HUES64 (cell line): Measurements from ENCODE around the gene AHSA1. TPM values are rescaled to one million over a fixed set of nuclear protein-coding genes. Genes with fewer than 3 reads are reported as not detected.
"Not testable (repeated sequence)": the region's sequence is repeated elsewhere in the genome, so short reads cannot be mapped to it uniquely, and the experiment has no call there.

ENCODE experiments used
- H3K27ac ChIP-seq: 2 replicates; pipeline ENCODE4 v1.7.0; 2013; ENCODE audit warnings: low read depth, low read length, inconsistent platforms
- H3K27me3 ChIP-seq: 2 replicates; pipeline ENCODE4 v1.6.1; 2013; ENCODE audit warnings: mild to moderate bottlenecking, low read length; ENCODE audit not compliant: insufficient read depth
- H3K36me3 ChIP-seq: 2 replicates; pipeline ENCODE4 v1.6.1; 2013; ENCODE audit warnings: mild to moderate bottlenecking, low read length; ENCODE audit not compliant: insufficient read depth
- H3K4me1 ChIP-seq: 2 replicates; pipeline ENCODE4 v1.6.1; 2013; ENCODE audit warnings: mild to moderate bottlenecking, low read length, moderate library complexity; ENCODE audit not compliant: insufficient read depth
- H3K4me3 ChIP-seq: 2 replicates; pipeline ENCODE4 v1.5.1; 2013; ENCODE audit warnings: mild to moderate bottlenecking, low read length, moderate library complexity
- H3K9ac ChIP-seq: 2 replicates; pipeline ENCODE4 v1.6.1; 2013; ENCODE audit warnings: mild to moderate bottlenecking, low read depth, low read length
- H3K9me3 ChIP-seq: 2 replicates; pipeline ENCODE4 v1.6.1; 2013; ENCODE audit warnings: low read depth, low read length; ENCODE audit not compliant: insufficient read depth
- WGBS: fragments of 150-250, 120-280 bp; methylation state at CpG from one replicate; pipeline ENCODE4 v1.1.7; 2013; ENCODE audit warnings: missing lambda C conversion rate; 5-methylcytosine and 5-hydroxymethylcytosine counted together
- polyA plus RNA-seq, 2 experiments: library from polyadenylated mRNA; stranded (reverse); fragments of 50-300 nt; gene quantifications; one replicate each; pipeline ENCODE4 v1.2.3, GENCODE V29; 2013

The AHSA1 gene
- polyA plus RNA-seq (2013, experiment 1 of 2), result 111 TPM
- polyA plus RNA-seq (2013, experiment 2 of 2), result 107 TPM

DNA sequence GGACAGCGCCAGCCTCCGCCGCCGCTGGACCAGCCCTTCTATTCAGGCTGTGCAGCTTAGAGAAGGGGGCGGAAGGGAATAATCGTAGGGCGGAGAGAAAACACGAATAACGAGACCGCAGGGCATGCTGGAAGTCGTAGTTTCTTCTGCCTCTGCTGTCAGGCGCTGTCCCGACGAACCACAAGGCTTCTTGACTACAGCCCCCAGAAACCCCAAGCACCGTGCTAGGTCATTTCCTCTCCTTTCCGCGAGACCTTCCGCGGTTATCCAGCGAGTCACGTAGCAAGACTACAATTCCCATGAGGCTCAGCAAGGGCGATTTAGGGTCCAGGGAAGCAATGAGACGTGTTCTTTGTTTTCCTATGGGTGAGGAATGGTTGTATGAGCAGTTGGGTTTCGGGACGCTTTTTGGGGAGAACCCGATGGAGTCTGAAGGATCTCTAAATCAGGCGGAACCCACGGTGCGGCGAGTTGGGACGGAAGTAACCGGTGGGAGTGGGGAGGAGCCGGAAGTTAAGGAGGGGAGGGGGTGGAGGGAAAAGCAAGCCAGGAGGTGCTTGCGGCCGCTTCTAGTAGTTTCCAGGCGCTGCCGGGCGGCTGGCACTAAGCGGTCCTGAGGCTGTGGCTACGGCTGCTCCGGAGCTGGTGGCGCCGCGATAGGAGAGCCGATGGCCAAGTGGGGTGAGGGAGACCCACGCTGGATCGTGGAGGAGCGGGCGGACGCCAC is at the start of gene AHSA1, which contains the start of gene VIPAS39:
TSS of gene AHSA1 (plus strand) at position 572 of the 727 bp plus-strand sequence. CDS start at position 669, 97 bp downstream.
TSS of gene VIPAS39 (minus strand) at position 80 of the 727 bp plus-strand sequence. CDS start 3,499 bp downstream, outside the sequence.
- peak within 1 kb of the TSS; percentile 95 for H3K9ac ChIP-seq
- H3K9me3 ChIP-seq, result no peaks in the 10 kb centered on the region
- H3K4me3 ChIP-seq, result peak within 1 kb of the TSS; percentile 85
- no peaks in the 10 kb centered on the region for H3K27me3 ChIP-seq
- under 1% methylated on average over 50 of the region's 50 CpGs for WGBS
- peak within 1 kb of the TSS; percentile 93 for H3K27ac ChIP-seq
- H3K36me3 ChIP-seq, result peaks cover 39% of the 10 kb centered on the region
- H3K4me1 ChIP-seq, result peaks cover 6% of the 10 kb centered on the region; the same call in 1 of the 2 replicates

DNA sequence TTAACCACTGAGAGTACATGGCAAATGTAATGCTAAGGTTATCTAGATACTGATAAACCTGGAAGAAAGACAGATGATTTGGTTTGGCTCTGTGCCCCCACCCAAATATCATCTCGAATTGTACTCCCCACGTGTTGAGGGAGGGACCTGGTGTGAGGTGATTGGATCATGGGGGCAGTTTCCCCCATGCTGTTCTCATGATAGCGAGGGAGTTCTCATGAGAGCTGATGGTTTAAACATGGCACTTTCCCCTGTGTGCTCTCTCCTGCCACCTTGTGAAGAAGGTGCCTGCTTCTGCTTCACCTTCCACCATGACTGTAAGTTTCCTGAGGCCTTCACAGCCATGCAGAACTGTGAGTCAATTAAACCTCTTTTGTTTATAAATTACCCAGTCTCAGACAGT is 48.8 kb upstream of the AHSA1 start:
- Histone ChIP-seq H3K27ac (no peak overlapping the region), H3K9me3 (no peaks in the 10 kb centered on the region), H3K4me3 (no peak overlapping the region), H3K27me3 (no peaks in the 10 kb centered on the region), H3K9ac (no peak overlapping the region), H3K36me3 (no peaks in the 10 kb centered on the region), H3K4me1 (no peaks in the 10 kb centered on the region)
- 29% methylated on average over 3 of the region's 3 CpGs for WGBS

DNA sequence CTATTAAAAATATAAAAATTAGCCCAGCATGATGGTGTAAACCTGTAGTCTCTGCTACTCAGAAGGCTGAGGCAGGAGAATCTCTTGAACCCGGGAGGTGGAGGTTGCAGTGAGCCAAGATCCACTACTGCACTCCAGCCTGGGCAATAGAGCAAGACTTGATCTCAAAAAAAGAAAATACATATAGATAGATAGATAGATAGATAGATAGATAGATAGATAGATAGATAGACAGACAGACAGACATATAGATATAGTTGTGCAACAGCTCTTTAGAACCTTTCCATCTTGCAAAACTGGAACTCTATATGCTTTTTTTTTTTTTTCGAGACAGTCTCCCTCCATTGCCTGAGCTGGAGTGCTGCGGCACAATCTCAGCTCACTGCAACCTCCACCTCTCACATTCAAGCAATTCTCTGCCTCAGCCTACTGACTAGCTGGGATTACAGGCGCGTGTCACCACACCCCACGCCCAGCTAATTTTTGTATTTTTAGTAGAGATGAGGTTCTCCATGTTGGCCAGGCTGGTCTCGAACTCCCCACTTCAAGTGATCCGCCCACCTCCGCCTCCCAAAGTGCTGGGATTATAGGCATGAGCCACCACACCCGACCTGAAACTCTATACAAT is 42.4 kb upstream of the AHSA1 start:
- 96% methylated on average over 10 of the region's 10 CpGs for WGBS
- H3K27me3 ChIP-seq, H3K36me3 ChIP-seq: not testable (repeated sequence)

DNA sequence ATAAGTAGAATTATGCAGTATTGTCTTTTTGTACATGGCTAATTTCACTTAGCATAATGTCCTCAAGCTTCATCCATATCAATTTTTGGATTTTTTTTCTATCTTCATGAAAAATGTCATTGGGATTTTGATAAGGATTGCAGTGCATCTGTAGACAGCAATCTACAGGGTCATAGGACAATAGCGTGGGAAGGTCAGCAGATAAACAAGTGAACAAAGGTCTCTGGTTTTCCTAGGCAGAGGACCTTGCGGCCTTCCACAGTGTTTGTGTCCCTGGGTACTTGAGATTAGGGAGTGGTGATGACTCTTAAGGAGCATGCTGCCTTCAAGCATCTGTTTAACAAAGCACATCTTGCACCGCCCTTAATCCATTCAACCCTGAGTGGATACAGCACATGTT is 41.8 kb upstream of the AHSA1 start:
- H3K27me3 ChIP-seq, H3K36me3 ChIP-seq, H3K4me3 ChIP-seq, H3K4me1 ChIP-seq, H3K27ac ChIP-seq, H3K9ac ChIP-seq: not testable (repeated sequence)
- 76% methylated on average over 1 of the region's 3 CpGs for WGBS
- H3K9me3 ChIP-seq, result peaks cover 13% of the 10 kb centered on the region

More for the DNA sequence above, 42.4 kb upstream of the AHSA1 start:
- not testable (repeated sequence) for H3K27ac ChIP-seq, H3K4me1 ChIP-seq, H3K9ac ChIP-seq, H3K4me3 ChIP-seq
- H3K9me3 ChIP-seq, result peaks cover 13% of the 10 kb centered on the region

DNA sequence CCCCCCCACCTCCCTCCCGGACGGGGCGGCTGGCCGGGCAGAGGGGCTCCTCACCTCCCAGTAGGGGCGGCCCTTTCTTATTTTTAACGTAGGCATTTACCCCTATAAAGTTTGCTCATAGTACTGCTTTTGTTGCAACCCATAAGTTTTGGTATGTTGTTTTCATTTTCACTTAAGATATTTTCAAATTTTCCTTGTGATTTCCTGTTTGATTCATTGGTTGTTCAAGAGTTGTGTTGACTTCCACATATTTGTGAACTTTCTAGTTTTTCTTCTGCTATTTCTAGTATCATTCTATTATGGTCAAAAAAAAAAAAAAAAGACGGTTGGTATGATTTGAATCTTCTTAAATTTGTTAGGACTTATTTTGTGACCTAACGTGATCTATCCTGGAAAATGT is 41.1 kb upstream of the AHSA1 start:
- Histone ChIP-seq H3K4me3 (no peak overlapping the region), H3K9ac (no peak overlapping the region), H3K36me3 (peaks cover 3% of the 10 kb centered on the region; the same call in 1 of the 2 replicates), H3K27me3 (no peaks in the 10 kb centered on the region), H3K9me3 (peaks cover 13% of the 10 kb centered on the region), H3K4me1 (no peaks in the 10 kb centered on the region), H3K27ac (no peak overlapping the region)
- WGBS, result 96% methylated on average over 8 of the region's 8 CpGs

DNA sequence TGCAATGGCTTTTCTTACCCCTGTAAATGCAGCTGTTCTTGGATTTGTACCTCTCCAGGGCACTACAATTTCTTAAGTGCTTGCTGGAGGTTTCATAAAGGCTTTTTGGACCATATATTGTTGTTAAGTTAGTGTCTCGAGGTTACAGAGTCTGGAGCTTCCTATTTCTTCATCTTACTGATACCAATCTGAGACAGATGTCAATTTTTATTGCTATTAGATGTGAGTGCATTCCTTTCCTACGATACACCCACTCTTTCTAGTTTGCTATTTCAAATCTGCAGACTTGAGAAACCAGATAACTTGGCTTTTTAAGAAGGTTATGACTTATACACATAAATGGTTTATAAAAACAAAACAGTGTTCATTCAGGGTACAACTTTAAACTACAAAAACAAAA is 36.7 kb upstream of the AHSA1 start:
- H3K4me3 ChIP-seq, result no peak overlapping the region
- peaks cover 13% of the 10 kb centered on the region for H3K9me3 ChIP-seq
- H3K9ac ChIP-seq, result no peak overlapping the region
- no peak overlapping the region for H3K27ac ChIP-seq
- peaks cover 29% of the 10 kb centered on the region for H3K36me3 ChIP-seq
- H3K4me1 ChIP-seq, result 0 out of 2 replicates have a peak, but pooled peaks cover 10% of the 10 kb centered on the region
- H3K27me3 ChIP-seq, result no peaks in the 10 kb centered on the region
- WGBS, result no CpG with 5 or more reads among the region's 2 CpGs

DNA sequence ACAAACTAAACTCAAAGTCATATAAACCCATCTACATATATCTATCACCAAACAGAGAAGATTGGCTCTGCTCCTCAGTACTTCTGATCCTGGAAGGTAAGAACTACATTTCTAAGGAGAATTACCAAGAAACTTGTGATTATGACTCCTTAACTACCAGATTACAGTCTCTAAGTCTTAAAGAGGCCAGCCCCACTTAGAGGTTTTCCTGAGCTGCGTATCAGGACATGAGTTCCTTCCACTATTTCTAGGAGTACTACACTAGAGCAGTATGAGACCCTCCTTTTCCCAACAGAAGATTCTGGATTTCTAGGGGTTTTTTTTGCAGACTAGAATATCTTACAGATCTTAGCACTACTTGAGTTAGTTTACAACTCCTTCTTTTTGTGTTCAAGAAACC is 34.5 kb upstream of the AHSA1 start, which contains the start of gene NOXRED1:
TSS of gene NOXRED1 (minus strand) at position 101 of the 400 bp plus-strand sequence. CDS start 634 bp downstream, outside the sequence.
- no peaks in the 10 kb centered on the region for H3K27me3 ChIP-seq
- no peak within 1 kb of the TSS for H3K9ac ChIP-seq
- H3K4me1 ChIP-seq, result 0 out of 2 replicates have a peak, but pooled peaks cover 10% of the 10 kb centered on the region
- peaks cover 51% of the 10 kb centered on the region for H3K36me3 ChIP-seq
- no peak within 1 kb of the TSS for H3K27ac ChIP-seq
- WGBS, result 91% methylated on average over 1 of the region's 1 CpG
- H3K9me3 ChIP-seq, result peaks cover 8% of the 10 kb centered on the region
- H3K4me3 ChIP-seq, result no peak within 1 kb of the TSS

DNA sequence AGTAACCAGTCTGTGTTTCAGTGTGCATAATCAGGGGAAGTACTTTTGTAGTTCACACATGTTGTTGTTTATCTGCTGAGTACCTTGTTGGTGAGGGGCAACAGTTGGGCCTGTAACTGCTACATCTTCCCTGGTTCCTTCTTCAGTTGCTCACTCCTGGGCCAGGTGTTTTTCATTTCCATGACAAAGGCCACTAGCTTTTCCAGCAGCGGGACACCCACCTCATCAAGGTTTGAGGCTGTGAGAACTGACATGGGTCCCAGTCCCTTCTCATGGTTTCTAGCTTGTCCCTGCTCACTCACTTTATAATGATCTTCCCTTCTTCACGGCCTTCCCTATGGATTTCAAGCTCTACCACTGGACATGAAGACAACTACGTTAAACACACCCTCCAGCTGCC is 33.0 kb upstream of the AHSA1 start:
- no peak overlapping the region for H3K9ac ChIP-seq
- 78% methylated on average over 3 of the region's 3 CpGs for WGBS
- no peak overlapping the region for H3K4me3 ChIP-seq
- 0 out of 2 replicates have a peak, but pooled peaks cover 10% of the 10 kb centered on the region for H3K4me1 ChIP-seq
- no peaks in the 10 kb centered on the region for H3K27me3 ChIP-seq
- H3K36me3 ChIP-seq, result peaks cover 66% of the 10 kb centered on the region
- no peaks in the 10 kb centered on the region for H3K9me3 ChIP-seq
- no peak overlapping the region for H3K27ac ChIP-seq

DNA sequence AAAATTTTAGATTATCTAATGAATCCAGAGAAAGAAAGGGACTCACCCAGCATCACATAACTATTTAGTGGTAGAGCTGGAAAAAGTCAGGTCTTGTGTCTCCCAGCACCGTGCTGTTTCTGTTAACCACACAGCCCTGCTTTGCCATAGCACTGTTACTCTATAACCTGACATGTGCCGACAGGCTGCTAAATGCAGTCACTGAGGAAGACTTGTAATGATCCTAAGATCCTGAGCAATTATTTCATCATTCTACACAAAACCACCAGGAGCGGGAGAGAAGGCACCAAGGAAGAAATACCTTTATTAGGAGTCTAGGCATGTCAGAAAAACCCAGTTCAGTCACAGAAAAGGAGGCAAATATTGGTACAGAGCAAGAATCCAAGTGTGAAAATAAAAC is 31.5 kb upstream of the AHSA1 start:
- no peaks in the 10 kb centered on the region for H3K27me3 ChIP-seq
- no peaks in the 10 kb centered on the region for H3K9me3 ChIP-seq
- WGBS, result 97% methylated on average over 3 of the region's 3 CpGs
- no peak overlapping the region for H3K27ac ChIP-seq
- H3K4me3 ChIP-seq, result no peak overlapping the region
- no peak overlapping the region for H3K9ac ChIP-seq
- 0 out of 2 replicates have a peak, but pooled peaks cover 10% of the 10 kb centered on the region for H3K4me1 ChIP-seq
- H3K36me3 ChIP-seq, result peaks cover 67% of the 10 kb centered on the region

DNA sequence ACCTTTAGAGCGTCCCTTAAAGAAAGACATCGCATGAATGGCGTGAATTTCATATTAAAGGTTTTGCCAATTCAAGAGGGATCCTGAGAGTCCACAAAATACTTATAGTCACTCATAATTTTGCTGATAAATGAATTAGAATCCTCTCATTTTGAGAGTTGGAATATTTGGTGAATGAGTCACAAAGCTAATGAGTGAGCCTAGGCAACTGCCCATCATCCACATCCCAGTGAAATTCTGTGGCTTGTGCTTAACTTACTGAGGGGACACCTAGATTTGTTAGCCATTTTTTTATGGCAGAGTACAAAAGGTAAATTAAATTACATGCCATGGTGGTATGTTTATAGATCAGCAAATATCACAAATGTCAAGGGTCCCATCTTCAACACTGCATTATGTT is 21.9 kb upstream of the AHSA1 start:
- Histone ChIP-seq H3K27ac (no peak overlapping the region), H3K4me3 (no peak overlapping the region), H3K4me1 (no peaks in the 10 kb centered on the region), H3K27me3 (no peaks in the 10 kb centered on the region), H3K9me3 (no peaks in the 10 kb centered on the region), H3K9ac (no peak overlapping the region), H3K36me3 (peaks cover 74% of the 10 kb centered on the region)
- WGBS, result 98% methylated on average over 3 of the region's 3 CpGs

DNA sequence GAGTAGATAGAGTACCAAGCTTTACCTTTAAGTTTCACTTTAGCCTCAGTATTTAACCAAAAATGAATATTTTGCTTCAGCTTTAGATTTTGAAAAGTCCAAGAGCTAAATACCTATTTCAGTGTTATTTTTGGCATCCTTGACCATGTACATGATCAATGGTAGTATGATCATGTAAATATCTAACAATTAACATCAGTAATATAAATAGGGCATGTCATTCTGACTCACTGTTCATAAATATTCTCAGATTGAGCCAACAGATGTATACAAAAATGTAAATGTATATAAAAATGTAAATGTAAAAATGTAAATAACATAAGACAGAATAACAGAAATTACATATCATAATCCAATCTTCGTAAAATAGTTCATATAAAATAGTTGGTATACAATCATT is 19.3 kb upstream of the AHSA1 start:
- no peaks in the 10 kb centered on the region for H3K27me3 ChIP-seq
- H3K4me1 ChIP-seq, result no peaks in the 10 kb centered on the region
- WGBS, result no CpG with 5 or more reads among the region's 1 CpG
- H3K27ac ChIP-seq, result no peak overlapping the region
- H3K9me3 ChIP-seq, result no peaks in the 10 kb centered on the region
- H3K9ac ChIP-seq, result no peak overlapping the region
- no peak overlapping the region for H3K4me3 ChIP-seq
- H3K36me3 ChIP-seq, result peaks cover 82% of the 10 kb centered on the region
